B cell (primary cell): ENCODE data around the gene FKBP7.

Experiments used
- CTCF ChIP-seq: fragments of 200-600 bp; IDR thresholded peaks from one replicate; pipeline ENCODE4 v1.8.0; 2022; ENCODE audit warnings: antibody characterized with exemption, mild to moderate bottlenecking
- EZH2 ChIP-seq: IDR thresholded peaks from 2 replicates; pipeline ENCODE4 v1.6.1; 2012; ENCODE audit warnings: borderline replicate concordance, low read depth, mild to moderate bottlenecking, moderate library complexity, low read length; ENCODE audit not compliant: insufficient read depth, poor library complexity, severe bottlenecking

DNA sequence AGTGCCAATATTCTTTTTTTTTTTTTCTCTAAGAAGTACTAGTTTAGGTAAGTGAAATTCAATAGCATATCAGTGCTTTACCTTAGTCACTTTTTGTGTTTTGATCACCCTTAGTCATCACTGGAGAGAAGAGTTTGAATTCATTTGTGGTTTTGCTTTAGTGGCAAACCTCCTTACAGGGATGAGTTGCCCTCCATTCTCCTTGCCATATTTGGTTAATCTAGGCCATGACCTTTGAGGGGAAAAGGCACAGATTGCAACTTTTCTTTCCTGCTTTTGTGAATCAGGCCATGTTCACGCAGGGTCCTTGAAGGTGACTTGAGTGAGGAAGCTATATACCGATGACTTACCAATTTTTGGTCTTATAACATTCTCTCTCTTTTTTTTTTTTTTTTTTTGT lies 36.3 kb upstream of the FKBP7 start:
- no peak for TF ChIP-seq CTCF
- no peak for TF ChIP-seq EZH2
